GM12873 (cell line): ENCODE results near the gene ARHGEF16.

Source experiments
- CTCF ChIP-seq: IDR thresholded peaks from 2 replicates; pipeline ENCODE4 v1.5.1; 2012; ENCODE audit warnings: low read depth, mild to moderate bottlenecking, moderate library complexity, low read length, control low read depth; ENCODE audit not compliant: insufficient read depth; ENCODE audit errors: missing control alignments

The ARHGEF16 gene

DNA sequence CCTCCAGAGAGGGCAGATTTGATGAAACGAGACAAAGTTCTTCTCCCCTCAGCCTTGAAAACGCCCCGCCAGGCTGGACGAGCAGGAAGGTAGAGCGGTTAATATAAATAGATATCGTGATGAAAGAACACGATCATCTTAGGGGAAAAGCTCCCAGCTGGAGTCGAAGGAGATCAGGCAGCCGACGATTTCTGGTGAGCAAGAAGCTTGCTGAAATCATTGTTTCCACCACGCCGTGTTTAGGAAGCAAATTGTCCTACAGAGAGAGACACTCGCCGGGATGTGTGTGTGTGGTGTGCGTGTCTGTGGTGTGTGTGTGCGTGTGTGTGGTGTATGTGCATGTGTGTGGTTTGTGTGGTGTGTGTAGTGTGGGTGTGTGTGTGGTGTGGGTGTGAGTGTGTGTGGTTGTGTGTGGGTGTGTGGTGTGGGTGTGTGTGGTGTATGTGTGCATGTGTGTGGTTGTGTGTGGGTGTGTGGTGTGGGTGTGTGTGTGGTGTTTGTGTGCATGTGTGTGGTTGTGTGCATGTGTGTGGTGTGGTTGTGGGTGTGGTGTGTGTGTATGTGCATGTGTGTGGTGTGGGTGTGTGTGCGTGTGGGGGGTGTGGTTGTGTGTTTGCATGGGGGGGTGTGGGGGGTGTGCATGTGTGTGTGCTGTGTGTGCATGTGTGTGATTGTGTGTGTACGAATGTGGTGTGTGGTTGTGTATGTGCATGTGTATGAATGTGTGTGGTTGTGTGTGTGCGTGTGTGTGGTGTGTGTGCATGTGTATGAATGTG, 44.9 kb upstream of the ARHGEF16 start:
- TF ChIP-seq CTCF = no peak

GRCh38 chr1:3410142-3410925, 44.1 kb upstream of the ARHGEF16 start:
- no peak for TF ChIP-seq CTCF

GRCh38 chr1:3411806-3412205, 42.7 kb upstream of the ARHGEF16 start:
- no peak for TF ChIP-seq CTCF

- no peak for TF ChIP-seq CTCF
Measured at GRCh38 chr1:3412376-3412775, 42.1 kb upstream of the ARHGEF16 start.

DNA sequence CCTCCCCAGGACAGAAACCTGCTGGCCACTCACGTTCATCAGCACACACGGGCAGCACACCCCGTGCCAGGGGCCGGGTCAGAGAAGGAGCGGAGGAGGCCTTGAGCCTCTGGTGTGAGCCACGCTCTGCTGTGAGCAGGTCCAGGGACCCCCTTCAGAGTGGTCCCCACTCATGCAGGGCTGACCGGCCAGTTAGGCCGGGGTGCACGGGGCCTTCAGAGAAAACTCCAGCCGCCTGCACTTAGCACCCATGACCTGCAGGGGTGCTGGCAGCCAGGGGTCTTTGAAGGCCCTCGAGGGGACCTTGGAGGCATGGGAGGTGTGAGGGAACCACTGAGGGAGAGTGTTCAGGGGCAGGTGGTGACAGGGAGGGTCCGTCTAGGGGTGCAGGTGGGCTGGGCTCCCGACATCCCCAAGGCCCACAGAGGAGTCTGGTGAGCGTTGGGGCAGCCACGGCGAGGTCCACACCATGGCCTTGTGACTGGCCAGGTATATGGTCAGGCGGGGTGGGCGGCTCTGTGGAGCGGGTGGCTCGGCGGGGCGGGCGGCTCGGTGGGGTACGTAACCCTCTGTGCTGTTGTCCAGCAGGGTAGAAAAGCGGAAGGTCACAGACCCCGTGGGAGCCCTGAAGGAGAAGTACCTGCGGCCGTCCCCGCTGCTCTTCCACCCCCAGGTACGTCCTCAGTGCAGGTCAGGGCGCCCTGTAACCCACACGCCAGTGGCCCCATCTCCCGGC, 40.3 kb upstream of the ARHGEF16 start:
- no peak for TF ChIP-seq CTCF

GRCh38 chr1:3415260-3416090, 39.0 kb upstream of the ARHGEF16 start:
- TF ChIP-seq CTCF = no peak
